Endothelial cell of umbilical vein (primary cell): ENCODE results near the gene KIF3B. TPM values are rescaled to one million over a fixed set of nuclear protein-coding genes. Genes with fewer than 3 reads are reported as not detected.

Source experiments
- BruUV-seq: library from RNA; stranded (reverse); fragments of 400-500 nt; replicated peaks from 2 replicates; lab custom pipeline; 2021; lab: Mats Ljungman, UMichigan
- CTCF ChIA-PET: fragments of 300-600, 350-600 bp; sonication (Branson Sonifier 250); formaldehyde crosslinking; loops from one replicate; lab custom pipeline; 2021; ENCODE audit warnings: antibody characterized with exemption, inconsistent platforms; lab: Charles Lee
- POLR2A ChIA-PET: fragments of 300-600, 350-600 bp; sonication (Branson Sonifier 250); formaldehyde crosslinking; loops from one replicate; lab custom pipeline; 2021; ENCODE audit warnings: antibody characterized with exemption, inconsistent platforms; lab: Charles Lee
- DNase-seq: peaks from one replicate; pipeline ENCODE4 v3.0.0-alpha.2; 2011; ENCODE audit warnings: low read depth, low spot score
- FAIRE-seq: peaks from 2 replicates; lab custom pipeline; 2011; peaks lifted over from hg19 to GRCh38; lab: Jason Lieb, UNC
- H2AFZ ChIP-seq: 2 replicates; pipeline ENCODE4 v1.6.0; 2012; ENCODE audit warnings: low read depth, low read length, control low read depth, inconsistent platforms
- H3K27ac ChIP-seq: 2 replicates; pipeline ENCODE4 v1.5.1; 2011; ENCODE audit warnings: low read depth, mild to moderate bottlenecking, control low read depth, low read length, moderate library complexity; ENCODE audit not compliant: insufficient read depth
- H3K27me3 ChIP-seq, 2 experiments: 2 replicates each; pipeline versions ENCODE4 v1.6.0 to v1.6.1; 2011; ENCODE audit warnings: low read length in 2 of 2, mixed read lengths in 1 of 2; ENCODE audit not compliant: control insufficient read depth in 2 of 2, insufficient read depth in 2 of 2
- H3K36me3 ChIP-seq, 2 experiments: 2 replicates in 1 of 2; 3 replicates in 1 of 2; pipeline ENCODE4 v1.5.1; 2011; ENCODE audit warnings: low read length in 2 of 2, mild to moderate bottlenecking in 1 of 2, moderate library complexity in 1 of 2; ENCODE audit not compliant: control insufficient read depth in 2 of 2, insufficient read depth in 2 of 2; ENCODE audit errors: extremely low read depth in 1 of 2
- H3K4me1 ChIP-seq: 3 replicates; pipeline ENCODE4 v1.5.1; 2011; ENCODE audit warnings: mild to moderate bottlenecking, low read length; ENCODE audit not compliant: control insufficient read depth, insufficient read depth; ENCODE audit errors: extremely low read depth
- H3K4me2 ChIP-seq: 2 replicates; pipeline ENCODE4 v1.6.1; 2011; ENCODE audit warnings: low read length, control low read depth, mixed read lengths; ENCODE audit not compliant: insufficient read depth
- H3K4me3 ChIP-seq, 3 experiments: fragments of 200-600 bp in 1 of 3; sonication (generic), shearing (Covaris generic) in 1 of 3; replicated peaks in 1 of 3; 2 replicates each; pipeline ENCODE4 v1.5.1; 2011 to 2016; ENCODE audit warnings: control low read depth in 3 of 3, low read length in 3 of 3, mild to moderate bottlenecking in 2 of 3, inconsistent platforms in 1 of 3, low read depth in 1 of 3, moderate library complexity in 1 of 3; ENCODE audit not compliant: insufficient read depth in 1 of 3
- H3K79me2 ChIP-seq: 2 replicates; pipeline ENCODE4 v1.6.0; 2012; ENCODE audit warnings: low read length, inconsistent platforms; ENCODE audit not compliant: control insufficient read depth, insufficient read depth
- H3K9ac ChIP-seq: replicated peaks from 2 replicates; pipeline ENCODE3; 2011; ENCODE audit warnings: low read length, control low read depth; ENCODE audit not compliant: insufficient read depth; ENCODE audit errors: extremely low read depth
- H3K9me1 ChIP-seq: replicated peaks from 3 replicates; pipeline ENCODE4 v1.6.0; 2011; ENCODE audit warnings: mild to moderate bottlenecking, low read length; ENCODE audit not compliant: control insufficient read depth, insufficient read depth; ENCODE audit errors: extremely low read depth
- H3K9me3 ChIP-seq: replicated peaks from 2 replicates; pipeline ENCODE4 v1.5.1; 2012; ENCODE audit warnings: low read length, inconsistent platforms; ENCODE audit not compliant: control insufficient read depth, insufficient read depth
- H4K20me1 ChIP-seq: replicated peaks from 2 replicates; pipeline ENCODE3; 2011; ENCODE audit warnings: mild to moderate bottlenecking, low read length; ENCODE audit not compliant: control insufficient read depth, insufficient read depth; ENCODE audit errors: extremely low read depth
- CTCF ChIP-seq, 2 donors: IDR thresholded peaks; 1 replicate in 1 of 2; 2 replicates in 1 of 2; pipeline ENCODE4 v1.5.1; 2011; ENCODE audit warnings: low read length in 2 of 2, mild to moderate bottlenecking in 2 of 2, moderate library complexity in 2 of 2, control low read depth in 1 of 2, inconsistent platforms in 1 of 2, low read depth in 1 of 2; ENCODE audit not compliant: insufficient read depth in 1 of 2; ENCODE audit errors: extremely low read depth in 1 of 2
- EZH2 ChIP-seq: IDR thresholded peaks from 2 replicates; pipeline ENCODE4 v1.6.1; 2012; ENCODE audit warnings: borderline replicate concordance, low read depth, mild to moderate bottlenecking, moderate library complexity, low read length, inconsistent platforms; ENCODE audit not compliant: severe bottlenecking
- FOS ChIP-seq: IDR thresholded peaks from 2 replicates; pipeline ENCODE4 v1.6.1; 2011; ENCODE audit warnings: mild to moderate bottlenecking, low read length, moderate library complexity, borderline replicate concordance; ENCODE audit not compliant: insufficient read depth
- GATA2 ChIP-seq: IDR thresholded peaks from 2 replicates; pipeline ENCODE4 v1.7.0; 2011; ENCODE audit warnings: low read depth, mild to moderate bottlenecking, moderate library complexity, mixed read lengths, low read length; ENCODE audit not compliant: insufficient read length, insufficient read depth
- JUN ChIP-seq: IDR thresholded peaks from 2 replicates; pipeline ENCODE4 v1.6.1; 2011; ENCODE audit warnings: borderline replicate concordance, low read depth; ENCODE audit not compliant: insufficient read length, insufficient read depth
- MAX ChIP-seq: IDR thresholded peaks from 2 replicates; pipeline ENCODE4 v1.6.1; 2011; ENCODE audit not compliant: insufficient read depth, insufficient read length
- MYC ChIP-seq: IDR thresholded peaks from one replicate; pipeline ENCODE4 v1.6.1; 2011; ENCODE audit warnings: mild to moderate bottlenecking, low read depth, low read length
- POLR2AphosphoS5 ChIP-seq: IDR thresholded peaks from 2 replicates; pipeline ENCODE4 v1.6.1; 2012; ENCODE audit warnings: low read depth, mild to moderate bottlenecking, control low read depth, low read length, moderate library complexity; ENCODE audit not compliant: insufficient read depth
- dilution Hi-C: fragments of 300-500 bp; cut with MboI; formaldehyde crosslinking; loops from one replicate; pipeline ENCODE4 v1.15.0; 2019; ENCODE audit warnings: low sequenced_read_pairs; ENCODE audit not compliant: extremely low pct_ligation_motif_present
- intact Hi-C: fragments of 100-400 bp; cut with micrococcal nuclease; formaldehyde crosslinking; loops from one replicate; pipeline ENCODE4 v1.10.0; 2022
- polyA plus RNA-seq, 4 experiments: library from polyadenylated mRNA; depleted of rRNA in 3 of 4; stranded (reverse) in 3 of 4; unstranded in 1 of 4; fragments of >200 nt; gene quantifications; 2 replicates each; pipeline versions ENCODE4 v1.2.1 to v1.2.3, GENCODE V29; 2011 to 2012; ENCODE audit warnings: missing spikeins in 1 of 4
- total RNA-seq: library from RNA; stranded (reverse); gene quantifications from 2 replicates; pipeline ENCODE4 v1.2.3, GENCODE V29; 2021

The KIF3B gene
- total and polyA plus RNA-seq, 2 donors (not counting 3 experiments of a cell fraction or from before 2014, with no cell fraction given) = 14.5 to 25.1 TPM

- POLR2A ChIA-PET = no interaction called here
- TF ChIP-seq FOS (no peak), JUN (no peak), POLR2AphosphoS5 (no peak), MYC (no peak), GATA2 (no peak), CTCF (IDR thresholded peaks at IDR 0.05; ENCODE audit: extremely low read depth in 1 of 2, insufficient read depth in 1 of 2, low read depth in 1 of 2, low read length in 2 of 2) (no peak), MAX (no peak), EZH2 (no peak)
- Histone ChIP-seq H3K9ac (no peak overlapping the region), H4K20me1 (no peaks in the 10 kb centered on the region), H3K36me3 (peaks cover 0 to 14% of the 10 kb centered on the region in 2 experiments), H3K9me1 (no peaks in the 10 kb centered on the region), H3K27ac (no peak overlapping the region), H3K4me1 (peaks cover 3% of the 10 kb centered on the region), H3K9me3 (no peaks in the 10 kb centered on the region), H3K4me3 (no peak overlapping the region), H3K4me2 (no peak overlapping the region), H3K79me2 (no peaks in the 10 kb centered on the region), H2AFZ (no peak overlapping the region), H3K27me3 (no peaks in the 10 kb centered on the region)
- intact Hi-C loops = loop anchor here (2.0 kb wide), 1 partner anchor 39 kb away; the partner anchor contains the start of gene KIF3B
- no peak for DNase-seq
- CTCF ChIA-PET = interaction anchor here (1.0 kb wide), 1 partner anchor 30 kb away, joined by 3 read pairs; no protein-coding TSS in a partner anchor
- dilution Hi-C loops = no loop called here
- FAIRE-seq = no peak
- no TSS peak for BruUV-seq
Measured at GRCh38 chr20:32315399-32315798, 37.9 kb downstream of the KIF3B start.
